GM19023 (cell line): ENCODE data around the gene MUC4.
"Not testable (repeated sequence)": the region's sequence is repeated elsewhere in the genome, so short reads cannot be mapped to it uniquely, and the experiment has no call there.

Source experiments
- ATAC-seq: cut with Tn5 transposase; IDR thresholded peaks from one replicate; pipeline ENCODE4 v1.9.1; 2021; ENCODE audit warnings: mild to moderate bottlenecking, moderate library complexity; ENCODE audit not compliant: unreplicated experiment

MUC4 gene

GRCh38 chr3:195812366-195812765 lies 637 bp upstream of the MUC4 start:
- no peak for ATAC-seq

- ATAC-seq, result no peak
Measured at GRCh38 chr3:195810455-195810845, 1.3 kb downstream of the MUC4 start.

- no peak for ATAC-seq
Measured at GRCh38 chr3:195809796-195810454, 1.8 kb downstream of the MUC4 start.

- no peak for ATAC-seq
Measured at GRCh38 chr3:195809291-195809785, 2.4 kb downstream of the MUC4 start.

GRCh38 chr3:195808741-195809290 lies 2.9 kb downstream of the MUC4 start:
- no peak for ATAC-seq

GRCh38 chr3:195807681-195808121 lies 4.0 kb downstream of the MUC4 start:
- no peak for ATAC-seq

GRCh38 chr3:195806916-195807231 lies 4.9 kb downstream of the MUC4 start:
- no peak for ATAC-seq

- ATAC-seq, result no peak
Measured at GRCh38 chr3:195806211-195806915, 5.4 kb downstream of the MUC4 start.

- ATAC-seq, result not testable (repeated sequence)
Measured at GRCh38 chr3:195805588-195805987, 6.1 kb downstream of the MUC4 start.

- ATAC-seq, result no peak
Measured at GRCh38 chr3:195805181-195805580, 6.5 kb downstream of the MUC4 start.

- no peak for ATAC-seq
Measured at GRCh38 chr3:195803289-195803908, 8.3 kb downstream of the MUC4 start.

GRCh38 chr3:195802795-195803194 lies 8.9 kb downstream of the MUC4 start:
- no peak for ATAC-seq

- ATAC-seq, result no peak
Measured at GRCh38 chr3:195802261-195802701, 9.4 kb downstream of the MUC4 start.

- no peak for ATAC-seq
Measured at GRCh38 chr3:195801251-195802183, 10.2 kb downstream of the MUC4 start.

- no peak for ATAC-seq
Measured at GRCh38 chr3:195800240-195800639, 11.5 kb downstream of the MUC4 start.

GRCh38 chr3:195796795-195797194 lies 14.9 kb downstream of the MUC4 start:
- ATAC-seq, result no peak

- no peak for ATAC-seq
Measured at GRCh38 chr3:195794708-195795107, 17.0 kb downstream of the MUC4 start.

GRCh38 chr3:195792621-195793020 lies 19.1 kb downstream of the MUC4 start:
- ATAC-seq, result not testable (repeated sequence)

GRCh38 chr3:195790901-195791300 lies 20.8 kb downstream of the MUC4 start:
- ATAC-seq, result no peak

GRCh38 chr3:195788711-195789581 lies 22.8 kb downstream of the MUC4 start:
- ATAC-seq, result no peak
